HG03378 (cell line): ENCODE measurements around the gene USP17L20.
"Not testable (repeated sequence)": the region's sequence is repeated elsewhere in the genome, so short reads cannot be mapped to it uniquely, and the experiment has no call there.

Experiments used
- ATAC-seq: cut with Tn5 transposase; IDR thresholded peaks from one replicate; pipeline ENCODE4 v1.9.1; 2021; ENCODE audit warnings: mild to moderate bottlenecking, moderate library complexity; ENCODE audit not compliant: unreplicated experiment

The USP17L20 gene, protein sequence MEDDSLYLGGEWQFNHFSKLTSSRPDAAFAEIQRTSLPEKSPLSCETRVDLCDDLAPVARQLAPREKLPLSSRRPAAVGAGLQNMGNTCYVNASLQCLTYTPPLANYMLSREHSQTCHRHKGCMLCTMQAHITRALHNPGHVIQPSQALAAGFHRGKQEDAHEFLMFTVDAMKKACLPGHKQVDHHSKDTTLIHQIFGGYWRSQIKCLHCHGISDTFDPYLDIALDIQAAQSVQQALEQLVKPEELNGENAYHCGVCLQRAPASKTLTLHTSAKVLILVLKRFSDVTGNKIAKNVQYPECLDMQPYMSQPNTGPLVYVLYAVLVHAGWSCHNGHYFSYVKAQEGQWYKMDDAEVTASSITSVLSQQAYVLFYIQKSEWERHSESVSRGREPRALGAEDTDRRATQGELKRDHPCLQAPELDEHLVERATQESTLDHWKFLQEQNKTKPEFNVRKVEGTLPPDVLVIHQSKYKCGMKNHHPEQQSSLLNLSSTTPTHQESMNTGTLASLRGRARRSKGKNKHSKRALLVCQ

DNA sequence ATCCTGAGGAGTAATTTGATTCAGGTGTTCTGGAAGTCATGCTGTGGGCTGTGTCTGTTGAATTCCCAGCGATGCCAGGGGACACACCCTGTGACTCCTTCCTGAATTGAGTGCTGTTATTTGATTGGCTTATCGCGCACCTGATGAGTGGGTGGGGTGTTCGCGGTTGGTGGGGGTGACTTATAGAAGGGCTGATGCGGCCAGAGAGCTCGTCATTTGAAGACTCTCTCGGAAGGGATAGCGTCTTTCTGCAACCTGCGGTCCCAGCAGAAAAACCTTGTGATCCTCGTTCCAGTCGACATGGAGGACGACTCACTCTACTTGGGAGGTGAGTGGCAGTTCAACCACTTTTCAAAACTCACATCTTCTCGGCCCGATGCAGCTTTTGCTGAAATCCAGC lies at the start of gene USP17L20:
Gene USP17L20 (plus strand): TSS at position 301 of the 400 bp plus-strand sequence. CDS start 0 bp downstream, at position 301.
- not testable (repeated sequence) for ATAC-seq

DNA sequence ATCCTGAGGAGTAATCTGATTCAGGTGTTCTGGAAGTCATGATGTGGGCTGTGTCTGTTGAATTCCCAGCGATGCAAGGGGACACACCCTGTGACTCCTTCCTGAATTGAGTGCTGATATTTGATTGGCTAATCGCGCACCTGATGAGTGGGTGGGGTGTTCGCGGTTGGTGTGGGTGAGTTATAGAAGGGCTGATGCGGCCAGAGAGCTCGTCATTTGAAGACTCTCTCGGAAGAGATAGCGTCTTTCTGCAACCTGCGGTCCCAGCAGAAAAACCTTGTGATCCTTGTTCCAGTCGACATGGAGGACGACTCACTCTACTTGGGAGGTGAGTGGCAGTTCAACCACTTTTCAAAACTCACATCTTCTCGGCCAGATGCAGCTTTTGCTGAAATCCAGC lies 47.6 kb upstream of the USP17L20 start, which contains the start of gene USP17L10:
Gene USP17L10 (plus strand): TSS at position 301 of the 400 bp plus-strand sequence. CDS start 0 bp downstream, at position 301.
- not testable (repeated sequence) for ATAC-seq

DNA sequence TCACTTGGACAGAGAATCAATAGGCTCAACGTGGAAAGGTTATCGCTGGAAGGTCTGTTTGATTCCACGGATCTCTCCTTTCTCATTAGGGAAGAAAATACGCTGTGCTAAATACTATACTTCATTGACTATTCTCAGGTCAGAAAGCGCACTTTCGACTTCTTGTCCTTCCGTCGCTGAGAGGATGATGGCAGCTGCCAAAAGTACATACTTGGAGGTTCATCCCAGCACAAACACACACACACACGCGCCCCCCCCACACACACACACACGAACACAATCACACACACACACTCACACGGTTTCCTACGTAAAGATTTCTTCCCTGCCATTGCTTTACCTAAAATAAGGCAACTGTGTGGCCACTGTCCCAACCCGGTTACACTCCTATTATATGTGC lies 43.2 kb upstream of the USP17L20 start:
- not testable (repeated sequence) for ATAC-seq

DNA sequence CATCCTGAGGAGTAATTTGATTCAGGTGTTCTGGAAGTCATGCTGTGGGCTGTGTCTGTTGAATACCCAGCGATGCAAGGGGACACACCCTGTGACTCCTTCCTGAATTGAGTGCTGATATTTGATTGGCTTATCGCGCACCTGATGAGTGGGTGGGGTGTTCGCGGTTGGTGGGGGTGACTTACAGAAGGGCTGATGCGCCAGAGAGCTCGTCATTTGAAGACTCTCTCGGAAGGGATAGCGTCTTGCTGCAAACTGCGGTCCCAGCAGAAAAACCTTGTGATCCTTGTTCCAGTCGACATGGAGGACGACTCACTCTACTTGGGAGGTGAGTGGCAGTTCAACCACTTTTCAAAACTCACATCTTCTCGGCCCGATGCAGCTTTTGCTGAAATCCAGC lies 42.8 kb upstream of the USP17L20 start, which contains the start of gene USP17L11:
Gene USP17L11 (plus strand): TSS at position 301 of the 400 bp plus-strand sequence. CDS start 0 bp downstream, at position 301.
- not testable (repeated sequence) for ATAC-seq

DNA sequence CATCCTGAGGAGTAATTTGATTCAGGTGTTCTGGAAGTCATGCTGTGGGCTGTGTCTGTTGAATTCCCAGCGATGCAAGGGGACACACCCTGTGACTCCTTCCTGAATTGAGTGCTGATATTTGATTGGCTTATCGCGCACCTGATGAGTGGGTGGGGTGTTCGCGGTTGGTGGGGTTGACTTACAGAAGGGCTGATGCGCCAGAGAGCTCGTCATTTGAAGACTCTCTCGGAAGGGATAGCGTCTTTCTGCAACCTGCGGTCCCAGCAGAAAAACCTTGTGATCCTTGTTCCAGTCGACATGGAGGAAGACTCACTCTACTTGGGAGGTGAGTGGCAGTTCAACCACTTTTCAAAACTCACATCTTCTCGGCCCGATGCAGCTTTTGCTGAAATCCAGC lies 38.1 kb upstream of the USP17L20 start, which contains the start of gene USP17L12:
Gene USP17L12 (plus strand): TSS at position 301 of the 400 bp plus-strand sequence. CDS start 0 bp downstream, at position 301.
- ATAC-seq, result not testable (repeated sequence)

DNA sequence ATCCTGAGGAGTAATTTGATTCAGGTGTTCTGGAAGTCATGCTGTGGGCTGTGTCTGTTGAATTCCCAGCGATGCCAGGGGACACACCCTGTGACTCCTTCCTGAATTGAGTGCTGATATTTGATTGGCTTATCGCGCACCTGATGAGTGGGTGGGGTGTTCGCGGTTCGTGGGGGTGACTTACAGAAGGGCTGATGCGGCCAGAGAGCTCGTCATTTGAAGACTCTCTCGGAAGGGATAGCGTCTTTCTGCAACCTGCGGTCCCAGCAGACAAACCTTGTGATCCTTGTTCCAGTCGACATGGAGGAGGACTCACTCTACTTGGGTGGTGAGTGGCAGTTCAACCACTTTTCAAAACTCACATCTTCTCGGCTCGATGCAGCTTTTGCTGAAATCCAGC lies 33.3 kb upstream of the USP17L20 start, which contains the start of gene USP17L13:
Gene USP17L13 (plus strand): TSS at position 301 of the 400 bp plus-strand sequence. CDS start 0 bp downstream, at position 301.
- not testable (repeated sequence) for ATAC-seq

DNA sequence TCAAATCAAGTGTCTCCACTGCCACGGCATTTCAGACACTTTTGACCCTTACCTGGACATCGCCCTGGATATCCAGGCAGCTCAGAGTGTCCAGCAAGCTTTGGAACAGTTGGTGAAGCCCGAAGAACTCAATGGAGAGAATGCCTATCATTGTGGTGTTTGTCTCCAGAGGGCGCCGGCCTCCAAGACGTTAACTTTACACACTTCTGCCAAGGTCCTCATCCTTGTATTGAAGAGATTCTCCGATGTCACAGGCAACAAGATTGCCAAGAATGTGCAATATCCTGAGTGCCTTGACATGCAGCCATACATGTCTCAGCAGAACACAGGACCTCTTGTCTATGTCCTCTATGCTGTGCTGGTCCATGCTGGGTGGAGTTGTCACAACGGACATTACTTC lies 27.7 kb upstream of the USP17L20 start:
- not testable (repeated sequence) for ATAC-seq

DNA sequence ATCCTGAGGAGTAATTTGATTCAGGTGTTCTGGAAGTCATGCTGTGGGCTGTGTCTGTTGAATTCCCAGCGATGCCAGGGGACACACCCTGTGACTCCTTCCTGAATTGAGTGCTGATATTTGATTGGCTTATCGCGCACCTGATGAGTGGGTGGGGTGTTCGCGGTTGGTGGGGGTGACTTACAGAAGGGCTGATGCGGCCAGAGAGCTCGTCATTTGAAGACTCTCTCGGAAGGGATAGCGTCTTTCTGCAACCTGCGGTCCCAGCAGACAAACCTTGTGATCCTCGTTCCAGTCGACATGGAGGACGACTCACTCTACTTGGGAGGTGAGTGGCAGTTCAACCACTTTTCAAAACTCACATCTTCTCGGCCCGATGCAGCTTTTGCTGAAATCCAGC lies 23.8 kb upstream of the USP17L20 start, which contains the start of gene USP17L15:
Gene USP17L15 (plus strand): TSS at position 301 of the 400 bp plus-strand sequence. CDS start 0 bp downstream, at position 301.
- ATAC-seq, result not testable (repeated sequence)

DNA sequence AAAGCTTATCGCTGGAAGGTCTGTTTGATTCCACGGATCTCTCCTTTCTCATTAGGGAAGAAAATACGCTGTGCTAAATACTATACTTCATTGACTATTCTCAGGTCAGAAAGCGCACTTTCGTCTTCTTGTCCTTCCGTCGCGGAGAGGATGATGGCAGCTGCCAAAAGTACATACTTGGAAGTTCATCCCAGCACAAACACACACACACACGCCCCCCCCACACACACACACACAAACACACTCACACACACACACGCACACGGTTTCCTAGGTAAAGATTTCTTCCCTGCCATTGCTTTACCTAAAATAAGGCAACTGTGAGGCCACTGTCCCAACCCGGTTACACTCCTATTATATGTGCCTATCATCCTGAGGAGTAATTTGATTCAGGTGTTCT lies 19.5 kb upstream of the USP17L20 start:
- not testable (repeated sequence) for ATAC-seq

DNA sequence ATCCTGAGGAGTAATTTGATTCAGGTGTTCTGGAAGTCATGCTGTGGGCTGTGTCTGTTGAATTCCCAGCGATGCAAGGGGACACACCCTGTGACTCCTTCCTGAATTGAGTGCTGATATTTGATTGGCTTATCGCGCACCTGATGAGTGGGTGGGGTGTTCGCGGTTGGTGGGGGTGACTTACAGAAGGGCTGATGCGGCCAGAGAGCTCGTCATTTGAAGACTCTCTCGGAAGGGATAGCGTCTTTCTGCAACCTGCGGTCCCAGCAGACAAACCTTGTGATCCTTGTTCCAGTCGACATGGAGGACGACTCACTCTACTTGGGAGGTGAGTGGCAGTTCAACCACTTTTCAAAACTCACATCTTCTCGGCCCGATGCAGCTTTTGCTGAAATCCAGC lies 14.3 kb upstream of the USP17L20 start, which contains the start of gene USP17L17:
Gene USP17L17 (plus strand): TSS at position 301 of the 400 bp plus-strand sequence. CDS start 0 bp downstream, at position 301.
- ATAC-seq, result not testable (repeated sequence)

DNA sequence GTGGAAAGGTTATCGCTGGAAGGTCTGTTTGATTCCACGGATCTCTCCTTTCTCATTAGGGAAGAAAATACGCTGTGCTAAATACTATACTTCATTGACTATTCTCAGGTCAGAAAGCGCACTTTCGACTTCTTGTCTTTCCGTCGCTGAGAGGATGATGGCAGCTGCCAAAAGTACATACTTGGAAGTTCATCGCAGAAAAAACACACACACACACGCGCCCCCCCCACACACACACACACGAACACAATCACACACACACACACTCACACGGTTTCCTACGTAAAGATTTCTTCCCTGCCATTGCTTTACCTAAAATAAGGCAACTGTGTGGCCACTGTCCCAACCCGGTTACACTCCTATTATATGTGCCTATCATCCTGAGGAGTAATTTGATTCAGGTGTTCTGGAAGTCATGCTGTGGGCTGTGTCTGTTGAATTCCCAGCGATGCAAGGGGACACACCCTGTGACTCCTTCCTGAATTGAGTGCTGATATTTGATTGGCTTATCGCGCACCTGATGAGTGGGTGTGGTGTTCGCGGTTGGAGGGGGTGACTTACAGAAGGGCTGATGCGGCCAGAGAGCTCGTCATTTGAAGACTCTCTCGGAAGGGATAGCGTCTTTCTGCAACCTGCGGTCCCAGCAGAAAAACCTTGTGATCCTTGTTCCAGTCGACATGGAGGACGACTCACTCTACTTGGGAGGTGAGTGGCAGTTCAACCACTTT lies 9.8 kb upstream of the USP17L20 start, which contains the start of gene USP17L18:
Gene USP17L18 (plus strand): TSS at position 678 of the 728 bp plus-strand sequence. CDS start 0 bp downstream, at position 678.
- ATAC-seq, result not testable (repeated sequence)

DNA sequence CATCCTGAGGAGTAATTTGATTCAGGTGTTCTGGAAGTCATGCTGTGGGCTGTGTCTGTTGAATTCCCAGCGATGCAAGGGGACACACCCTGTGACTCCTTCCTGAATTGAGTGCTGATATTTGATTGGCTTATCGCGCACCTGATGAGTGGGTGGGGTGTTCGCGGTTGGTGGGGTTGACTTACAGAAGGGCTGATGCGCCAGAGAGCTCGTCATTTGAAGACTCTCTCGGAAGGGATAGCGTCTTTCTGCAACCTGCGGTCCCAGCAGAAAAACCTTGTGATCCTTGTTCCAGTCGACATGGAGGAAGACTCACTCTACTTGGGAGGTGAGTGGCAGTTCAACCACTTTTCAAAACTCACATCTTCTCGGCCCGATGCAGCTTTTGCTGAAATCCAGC lies 4.8 kb upstream of the USP17L20 start, which contains the start of gene USP17L19:
Gene USP17L19 (plus strand): TSS at position 301 of the 400 bp plus-strand sequence. CDS start 0 bp downstream, at position 301.
- not testable (repeated sequence) for ATAC-seq

DNA sequence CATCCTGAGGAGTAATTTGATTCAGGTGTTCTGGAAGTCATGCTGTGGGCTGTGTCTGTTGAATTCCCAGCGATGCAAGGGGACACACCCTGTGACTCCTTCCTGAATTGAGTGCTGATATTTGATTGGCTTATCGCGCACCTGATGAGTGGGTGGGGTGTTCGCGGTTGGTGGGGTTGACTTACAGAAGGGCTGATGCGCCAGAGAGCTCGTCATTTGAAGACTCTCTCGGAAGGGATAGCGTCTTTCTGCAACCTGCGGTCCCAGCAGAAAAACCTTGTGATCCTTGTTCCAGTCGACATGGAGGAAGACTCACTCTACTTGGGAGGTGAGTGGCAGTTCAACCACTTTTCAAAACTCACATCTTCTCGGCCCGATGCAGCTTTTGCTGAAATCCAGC lies 4.6 kb downstream of the USP17L20 start, which contains the start of gene USP17L21:
Gene USP17L21 (plus strand): TSS at position 301 of the 400 bp plus-strand sequence. CDS start 0 bp downstream, at position 301.
- not testable (repeated sequence) for ATAC-seq

DNA sequence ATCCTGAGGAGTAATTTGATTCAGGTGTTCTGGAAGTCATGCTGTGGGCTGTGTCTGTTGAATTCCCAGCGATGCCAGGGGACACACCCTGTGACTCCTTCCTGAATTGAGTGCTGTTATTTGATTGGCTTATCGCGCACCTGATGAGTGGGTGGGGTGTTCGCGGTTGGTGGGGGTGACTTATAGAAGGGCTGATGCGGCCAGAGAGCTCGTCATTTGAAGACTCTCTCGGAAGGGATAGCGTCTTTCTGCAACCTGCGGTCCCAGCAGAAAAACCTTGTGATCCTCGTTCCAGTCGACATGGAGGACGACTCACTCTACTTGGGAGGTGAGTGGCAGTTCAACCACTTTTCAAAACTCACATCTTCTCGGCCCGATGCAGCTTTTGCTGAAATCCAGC lies 9.4 kb downstream of the USP17L20 start, which contains the start of gene USP17L22:
Gene USP17L22 (plus strand): TSS at position 301 of the 400 bp plus-strand sequence. CDS start 0 bp downstream, at position 301.
- not testable (repeated sequence) for ATAC-seq

DNA sequence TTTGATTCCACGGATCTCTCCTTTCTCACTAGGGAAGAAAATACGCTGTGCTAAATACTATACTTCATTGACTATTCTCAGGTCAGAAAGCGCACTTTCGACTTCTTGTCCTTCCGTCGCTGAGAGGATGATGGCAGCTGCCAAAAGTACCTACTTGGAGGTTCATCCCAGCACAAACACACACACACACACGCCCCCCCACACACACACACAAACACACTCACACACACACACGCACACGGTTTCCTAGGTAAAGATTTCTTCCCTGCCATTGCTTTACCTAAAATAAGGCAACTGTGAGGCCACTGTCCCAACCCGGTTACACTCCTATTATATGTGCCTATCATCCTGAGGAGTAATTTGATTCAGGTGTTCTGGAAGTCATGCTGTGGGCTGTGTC lies 13.8 kb downstream of the USP17L20 start:
- not testable (repeated sequence) for ATAC-seq
